Stimulated activated CD4-positive, alpha-beta T cell treated with anti-CD3 and anti-CD28 coated beads, Interleukin-1b, Interleukin-23, amount 100 ng/mL, for 1 hour (primary cell): Measurements from ENCODE around the gene B4GALT3.
"Not testable (repeated sequence)": the region's sequence is repeated elsewhere in the genome, so short reads cannot be mapped to it uniquely, and the experiment has no call there.

Experiments
- DNase-seq, 2 donors: peaks; one replicate each; pipeline ENCODE4 v3.0.0-alpha.2; 2020; ENCODE audit warnings: low read depth in 2 of 2

The B4GALT3 gene

DNA sequence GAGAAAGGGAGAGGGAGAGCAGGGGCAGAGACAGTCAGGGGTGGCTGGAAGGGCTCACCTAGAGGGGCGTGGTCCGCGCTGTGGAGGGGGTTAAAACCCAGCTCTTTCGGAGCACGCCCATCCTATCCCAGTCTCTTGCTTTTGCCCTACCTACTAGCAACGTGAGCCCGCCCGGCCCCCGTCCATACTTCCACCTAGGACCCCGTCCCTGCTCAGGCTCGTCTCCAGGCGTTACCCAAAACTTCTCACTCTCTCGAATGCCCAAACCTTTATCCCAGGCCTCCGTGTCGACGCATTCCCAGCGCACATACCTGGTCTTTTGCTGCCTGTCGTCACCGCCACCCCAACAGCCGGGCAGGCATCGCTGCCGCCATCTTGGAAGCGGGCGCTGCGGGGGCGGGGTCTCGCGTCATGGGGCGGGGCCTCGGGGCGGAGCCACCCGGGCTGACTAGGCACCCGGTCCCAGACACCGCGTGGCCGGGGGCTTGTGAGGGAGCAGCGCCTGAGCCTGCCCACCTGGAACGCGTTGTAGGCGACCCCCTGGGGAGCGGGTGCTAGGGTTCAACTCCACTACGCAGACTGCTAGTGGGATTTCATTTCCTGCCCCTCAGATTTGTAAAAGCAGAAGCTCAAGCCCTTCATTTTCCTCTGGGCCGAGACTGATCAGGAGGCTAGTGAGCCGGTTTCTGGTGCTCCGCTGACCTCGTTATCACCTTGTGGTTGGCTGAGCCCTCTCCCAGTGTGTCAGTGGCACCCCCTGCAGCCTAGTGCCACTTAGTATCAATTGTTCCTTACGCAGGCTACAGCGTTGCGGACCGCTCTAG, at the start of gene B4GALT3:
TSS of gene B4GALT3 (minus strand) at position 396 of the 824 bp plus-strand sequence. CDS start 1,447 bp downstream, outside the sequence.
- peak; percentile 85 to 99 for DNase-seq

DNA sequence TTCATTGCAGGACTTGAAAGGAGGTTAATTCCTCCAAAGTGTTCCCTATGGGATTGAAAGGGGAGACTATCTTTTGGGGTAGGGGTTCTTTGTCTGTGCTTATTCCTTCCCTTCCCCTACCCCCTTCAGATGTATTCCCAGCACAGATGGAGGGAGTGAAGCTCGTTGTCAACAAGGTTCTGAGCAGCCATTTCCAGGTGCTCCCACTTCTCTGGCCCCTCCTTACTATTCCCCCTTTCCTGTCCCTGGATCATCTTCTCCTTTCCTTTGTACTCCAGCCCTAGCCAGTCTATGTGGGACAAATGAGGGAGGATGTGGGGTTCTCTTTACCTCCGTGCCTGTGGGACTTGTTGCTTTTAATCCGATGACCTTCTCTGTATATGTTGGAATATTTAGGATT, 49.5 kb upstream of the B4GALT3 start:
- no peak for DNase-seq

DNA sequence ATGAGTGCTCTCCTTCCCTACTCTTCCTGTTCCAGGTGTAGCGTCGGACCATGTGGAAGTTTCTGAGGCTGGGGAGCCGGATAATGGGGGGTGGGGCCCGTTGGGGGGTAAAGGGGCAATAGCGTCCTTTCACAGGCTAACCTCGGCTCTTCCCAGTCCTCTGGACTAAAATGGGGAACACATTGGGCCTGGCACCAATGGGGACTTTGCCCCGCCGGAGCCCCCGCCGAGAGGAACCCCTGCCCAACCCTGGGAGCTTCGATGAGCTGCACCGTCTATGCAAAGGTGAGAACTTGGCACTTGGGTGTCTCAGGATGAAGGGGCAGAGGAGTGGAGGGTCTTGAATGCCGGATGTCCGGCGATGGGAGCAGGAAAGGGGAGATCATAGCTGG, 49.0 kb upstream of the B4GALT3 start:
- no peak for DNase-seq

DNA sequence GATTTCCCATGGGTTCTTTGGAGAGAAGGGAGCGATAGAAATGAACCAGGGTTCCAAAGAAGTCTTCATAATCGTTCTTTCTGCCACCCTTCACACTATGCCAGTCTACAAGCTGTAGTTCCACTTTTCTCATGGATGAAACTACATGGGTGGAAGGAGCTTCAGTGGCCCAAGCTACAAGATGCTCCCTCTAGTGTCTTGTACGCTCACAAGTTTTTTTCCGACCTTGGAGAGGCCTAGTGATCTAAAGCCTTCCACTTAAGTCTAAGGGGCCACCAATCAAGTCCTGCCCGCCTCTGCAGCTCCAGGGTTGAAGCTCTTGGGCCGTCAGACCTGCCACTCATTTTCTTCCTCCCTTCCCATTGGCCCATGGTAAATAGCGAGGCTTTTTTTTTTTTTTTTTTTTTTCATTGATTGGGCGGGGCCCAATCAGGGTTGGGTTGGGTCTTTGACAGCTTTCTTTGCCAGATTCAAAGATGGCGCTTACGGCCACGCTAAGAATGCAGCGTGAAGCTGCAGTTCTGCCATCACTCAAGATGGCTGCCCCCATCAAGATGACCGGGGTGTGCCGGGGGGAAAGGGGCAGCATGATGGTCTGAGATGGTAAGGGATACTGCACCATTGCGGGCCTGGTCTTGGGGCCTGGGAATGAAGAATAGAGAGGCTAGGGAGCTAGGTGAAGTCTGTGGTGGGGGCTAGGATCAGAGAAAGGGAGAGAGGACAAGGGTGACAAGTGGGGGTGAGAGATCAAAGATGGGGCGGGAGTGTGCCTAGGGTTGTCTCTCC, 48.4 kb upstream of the B4GALT3 start, which contains the start of gene TOMM40L:
TSS of gene TOMM40L (plus strand) at position 527 of the 786 bp plus-strand sequence. CDS start 430 bp downstream, outside the sequence.
- DNase-seq, result peak; percentile 63 to 80

DNA sequence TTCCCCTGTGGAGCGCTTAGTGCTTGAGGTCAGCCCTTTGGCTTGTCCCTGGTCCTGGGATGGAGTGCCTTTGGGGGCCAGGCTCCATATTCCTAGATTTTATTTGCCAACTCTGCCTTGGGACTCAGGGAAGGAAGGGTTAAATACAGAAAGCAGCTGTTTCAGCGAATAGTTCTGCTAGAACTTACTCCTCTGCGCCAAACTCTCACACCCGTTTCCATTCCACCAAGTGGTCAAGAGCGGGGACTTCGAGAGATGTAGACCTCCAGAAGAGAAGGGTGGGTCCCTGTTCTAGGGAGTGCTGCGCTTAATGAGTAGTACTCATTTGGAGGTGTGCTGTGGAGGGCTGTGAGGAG, 47.8 kb upstream of the B4GALT3 start:
- no peak for DNase-seq

DNA sequence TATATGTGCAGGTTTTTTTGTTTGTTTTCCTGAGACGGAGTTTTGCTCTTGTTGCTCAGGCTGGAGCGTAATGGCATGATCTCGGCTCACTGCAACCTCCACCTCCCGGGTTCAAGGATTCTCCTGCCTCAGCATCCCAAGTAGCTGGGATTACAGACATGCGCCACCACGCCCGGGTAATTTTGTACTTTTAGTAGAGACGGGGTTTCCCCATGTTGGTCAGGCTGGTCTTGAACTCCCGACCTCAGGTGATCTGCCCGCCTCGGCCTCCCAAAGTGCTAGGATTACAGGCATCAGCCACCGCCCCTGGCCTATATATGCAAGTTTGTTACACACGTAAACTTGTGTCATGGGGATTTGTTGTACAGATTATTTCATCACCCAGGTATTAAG, 47.4 kb upstream of the B4GALT3 start:
- not testable (repeated sequence) for DNase-seq

DNA sequence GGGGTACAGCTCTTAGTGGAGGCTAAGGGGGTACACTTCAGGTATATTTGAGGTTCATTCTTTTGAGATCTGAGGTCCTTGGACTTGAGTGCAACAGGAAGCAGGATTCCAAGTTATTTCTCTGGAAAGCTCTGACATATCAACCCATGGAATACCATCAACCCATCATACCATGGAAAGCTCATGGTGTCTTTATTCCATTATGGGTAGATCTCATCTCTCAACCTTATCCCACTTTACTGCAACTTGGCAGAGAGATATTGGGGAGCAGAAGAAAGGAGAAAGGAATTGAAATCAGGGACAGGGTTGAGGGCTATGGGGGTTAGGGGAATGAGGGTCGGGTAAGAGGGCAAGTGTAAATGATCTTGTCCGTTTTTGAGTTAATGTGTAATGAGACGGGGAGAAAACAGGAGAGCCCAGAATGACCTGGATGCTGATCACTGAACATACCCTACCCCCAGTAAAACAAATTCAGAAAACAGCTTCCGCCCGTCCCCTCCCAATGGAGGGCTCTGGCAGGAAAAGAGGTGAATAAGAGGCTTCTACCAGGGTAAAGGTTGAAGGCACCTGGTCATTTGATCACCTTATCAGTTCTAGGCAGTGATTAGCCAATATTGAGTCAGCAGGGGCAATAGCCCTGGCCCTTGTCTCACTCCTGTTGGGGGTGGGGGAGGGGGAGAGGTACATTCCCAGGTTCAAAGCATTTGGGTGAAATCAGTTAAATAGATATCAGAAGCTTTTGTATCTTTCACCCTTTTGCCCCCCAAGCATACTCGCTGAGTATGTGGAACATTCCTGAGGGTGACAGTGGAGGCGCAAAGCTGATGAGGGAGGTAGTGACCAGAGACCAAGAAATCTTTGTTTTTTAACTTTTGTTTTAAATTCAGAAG, 46.7 kb upstream of the B4GALT3 start:
- no peak for DNase-seq

DNA sequence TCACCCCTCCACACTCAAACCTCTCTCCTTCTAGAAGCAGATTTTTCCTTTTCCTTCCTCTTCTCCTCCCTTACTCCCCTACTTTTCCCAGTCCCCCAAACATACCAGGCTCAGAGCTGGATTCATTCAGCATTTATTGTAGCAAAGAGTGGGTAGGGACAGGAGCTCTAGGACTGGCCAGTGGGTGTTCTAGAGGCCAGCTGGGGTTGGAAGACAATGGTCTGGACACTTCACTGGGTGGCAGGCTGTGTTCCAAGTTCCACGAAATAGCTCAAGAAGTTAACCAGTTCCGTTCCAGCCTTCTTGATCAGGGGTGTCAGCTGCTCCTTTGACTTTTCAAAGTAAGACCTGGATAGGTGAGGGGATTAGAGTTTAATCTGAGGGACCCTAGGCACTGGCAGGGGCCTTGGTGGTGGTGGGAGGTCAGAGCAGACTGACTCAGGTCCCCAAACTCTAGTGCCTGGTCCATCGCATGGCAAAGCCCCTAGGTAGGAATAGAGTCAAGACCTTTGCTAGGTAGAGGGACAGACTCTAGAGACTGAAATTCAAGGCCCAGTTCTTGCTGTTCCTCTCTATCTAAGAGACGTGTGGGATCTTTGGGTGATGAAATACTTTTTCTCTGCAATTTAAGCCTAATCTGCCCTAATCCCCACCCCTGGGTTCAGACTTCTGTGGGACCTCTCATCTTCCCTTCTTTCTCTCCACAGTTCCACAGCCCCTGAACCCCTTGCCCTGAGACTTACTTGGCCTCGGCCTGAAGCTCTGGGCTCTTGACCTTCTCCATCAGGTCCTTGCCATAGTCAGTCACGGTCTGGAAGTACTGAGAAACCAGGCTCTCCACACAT, 45.1 kb upstream of the B4GALT3 start:
- no peak for DNase-seq

DNA sequence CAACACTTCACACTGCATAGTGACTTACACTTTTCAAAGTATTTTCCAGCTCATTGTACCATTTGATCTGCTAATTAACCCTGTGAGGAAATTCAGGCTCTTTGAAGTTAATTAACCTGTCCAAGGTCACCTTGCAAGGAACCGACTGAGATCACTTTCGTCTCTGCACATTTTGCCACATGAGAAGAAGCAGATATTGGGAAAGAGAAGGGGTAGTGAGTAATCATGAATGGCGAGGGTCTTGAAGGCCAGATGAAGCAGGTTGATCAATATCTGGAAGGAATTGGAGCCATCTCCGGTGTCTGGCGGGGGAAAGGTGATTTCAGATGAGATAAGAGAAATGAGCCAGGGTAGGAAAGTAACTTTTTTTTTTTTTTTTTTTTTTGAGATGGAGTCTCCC, 42.7 kb upstream of the B4GALT3 start:
- no peak for DNase-seq

DNA sequence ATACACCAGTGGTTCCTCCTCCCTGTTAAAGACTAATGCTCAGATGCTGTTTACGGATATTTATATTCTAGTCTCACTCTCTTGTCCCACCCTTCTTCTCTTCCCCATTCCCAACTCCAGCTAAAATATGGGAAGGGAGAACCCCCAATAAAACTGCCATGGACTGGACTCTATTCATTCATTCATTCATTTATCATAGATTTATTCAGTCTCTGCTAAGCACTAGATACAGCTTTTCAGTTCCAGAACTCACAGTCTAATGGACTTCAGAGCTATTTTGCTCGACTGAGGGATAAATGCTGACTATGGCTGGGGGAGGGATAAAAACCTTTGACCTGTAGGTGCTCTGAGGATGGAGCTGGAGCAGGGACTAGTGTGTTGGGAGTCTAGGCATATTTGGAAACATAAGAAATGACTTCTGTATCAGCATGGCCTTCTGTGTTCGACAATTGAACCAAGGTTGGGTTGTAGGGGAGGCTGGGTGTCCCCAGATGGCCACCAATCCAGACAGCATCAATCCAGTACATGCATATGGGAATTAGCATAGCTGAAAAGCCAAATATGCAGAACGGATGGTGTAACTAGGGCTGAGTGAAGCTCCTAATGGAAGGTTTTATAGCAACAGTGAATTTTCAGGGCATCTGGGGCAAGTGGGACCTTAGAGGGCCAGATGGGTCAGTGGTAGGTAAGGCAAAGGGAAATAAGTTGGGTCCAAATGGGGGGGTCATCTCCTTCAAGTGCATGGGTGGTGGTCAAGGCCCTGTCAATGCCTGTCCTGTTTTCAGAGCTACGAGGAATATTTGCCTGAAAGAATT, 42.0 kb upstream of the B4GALT3 start:
- no peak for DNase-seq

DNA sequence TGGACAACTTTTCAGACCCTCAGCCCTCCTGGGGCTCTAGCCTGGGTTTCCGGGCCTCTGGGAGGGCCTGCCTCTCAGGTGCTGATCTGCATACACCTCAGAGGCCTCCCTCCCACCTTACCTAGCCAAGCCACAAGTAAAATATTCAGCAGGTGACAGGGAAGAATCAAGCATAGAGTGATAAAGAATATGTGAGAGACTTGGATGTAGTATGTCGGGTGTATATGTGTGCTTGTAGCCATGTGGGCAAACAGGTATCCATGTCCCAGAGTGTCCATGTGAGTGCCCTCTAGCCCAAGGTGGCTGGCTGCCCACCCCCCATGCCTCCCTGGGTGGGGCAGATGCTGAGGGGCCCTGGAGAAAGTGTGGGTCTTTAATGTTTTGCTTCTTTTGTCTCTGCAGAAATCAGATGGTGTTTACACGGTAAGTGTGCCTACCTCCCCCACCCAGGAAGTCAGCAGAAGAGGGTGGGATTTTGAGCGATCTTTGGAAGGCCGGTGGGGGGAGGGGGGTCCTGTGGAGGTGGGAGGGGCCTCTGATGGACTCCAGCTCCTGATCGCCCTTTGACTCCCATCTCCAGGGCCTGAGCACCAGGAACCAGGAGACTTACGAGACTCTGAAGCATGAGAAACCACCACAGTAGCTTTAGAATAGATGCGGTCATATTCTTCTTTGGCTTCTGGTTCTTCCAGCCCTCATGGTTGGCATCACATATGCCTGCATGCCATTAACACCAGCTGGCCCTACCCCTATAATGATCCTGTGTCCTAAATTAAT, 41.2 kb upstream of the B4GALT3 start:
- DNase-seq, result no peak

DNA sequence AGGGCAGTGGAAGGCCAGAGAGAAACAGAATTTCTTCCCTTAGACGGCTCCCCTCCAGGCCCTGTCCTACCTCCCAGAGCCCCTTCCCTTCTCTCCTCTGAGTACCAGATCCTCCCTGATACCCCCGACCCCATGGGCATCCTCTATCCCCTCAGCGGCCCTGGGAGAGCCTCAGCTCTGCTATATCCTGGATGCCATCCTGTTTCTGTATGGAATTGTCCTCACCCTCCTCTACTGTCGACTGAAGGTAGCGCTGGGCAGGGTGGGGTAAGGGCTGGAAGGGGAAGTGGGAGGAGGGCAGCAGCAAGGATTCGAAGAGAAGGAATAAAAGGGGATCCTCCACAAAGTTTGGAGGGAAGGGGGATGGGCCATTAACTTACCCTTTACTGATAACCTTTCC, 40.5 kb upstream of the B4GALT3 start:
- DNase-seq, result no peak

DNA sequence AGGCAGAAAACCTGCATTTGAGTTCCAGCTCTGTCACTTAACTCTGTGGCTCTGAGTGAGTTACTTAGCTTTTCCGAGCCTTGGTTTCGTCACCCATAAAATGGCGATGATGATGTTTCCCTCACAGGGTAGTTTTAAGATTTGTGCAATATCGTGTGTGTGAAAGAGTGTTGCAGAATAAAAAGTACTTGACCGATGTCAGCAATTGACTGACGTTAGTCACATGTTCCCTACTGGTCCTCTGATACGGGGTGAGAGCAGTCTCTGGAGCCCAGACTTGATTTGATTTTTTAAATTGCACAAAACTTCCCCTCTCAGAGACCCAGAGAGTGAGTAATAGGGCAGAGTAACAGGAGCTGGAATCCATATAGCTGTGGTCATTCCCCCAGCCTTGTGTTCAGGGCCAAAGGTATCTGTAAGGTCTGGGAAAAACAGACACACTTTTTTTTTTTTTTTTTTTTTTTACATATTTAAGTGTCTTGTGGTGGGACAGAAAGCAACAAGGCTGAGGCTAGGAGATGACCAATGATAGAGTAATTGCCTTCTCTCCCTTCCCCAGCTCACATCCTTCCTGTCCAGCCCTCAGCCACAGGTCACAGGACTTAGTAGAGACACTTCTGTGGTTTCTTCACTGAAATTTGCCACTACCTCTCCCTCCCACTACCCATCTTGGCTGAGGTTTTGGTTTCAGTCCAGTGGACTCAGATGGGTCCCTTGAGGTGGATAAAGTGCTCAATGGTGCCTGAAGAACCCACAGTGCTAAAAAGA, 39.8 kb upstream of the B4GALT3 start:
- no peak for DNase-seq

DNA sequence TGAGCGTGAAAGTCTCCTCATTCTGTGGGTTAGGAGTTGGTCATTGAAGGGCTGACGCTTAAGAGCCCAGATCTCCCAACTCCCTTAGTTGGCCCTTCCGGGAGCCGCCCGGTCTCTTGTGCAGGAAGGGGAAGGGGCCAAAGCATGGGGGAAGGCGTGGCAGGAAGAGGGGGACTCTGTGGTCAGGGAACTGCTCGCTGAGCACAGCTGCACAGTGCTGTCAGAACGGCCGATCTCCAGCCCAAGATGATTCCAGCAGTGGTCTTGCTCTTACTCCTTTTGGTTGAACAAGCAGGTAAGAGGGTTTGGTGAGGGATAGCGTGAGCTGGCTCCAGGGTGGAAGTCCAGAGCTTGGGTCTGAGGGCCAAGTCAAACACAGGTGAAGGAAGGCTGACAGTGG, 37.8 kb upstream of the B4GALT3 start, which contains the start of gene FCER1G:
TSS of gene FCER1G (plus strand) at position 220 of the 400 bp plus-strand sequence. CDS start at position 247, 27 bp downstream.
- no peak for DNase-seq

DNA sequence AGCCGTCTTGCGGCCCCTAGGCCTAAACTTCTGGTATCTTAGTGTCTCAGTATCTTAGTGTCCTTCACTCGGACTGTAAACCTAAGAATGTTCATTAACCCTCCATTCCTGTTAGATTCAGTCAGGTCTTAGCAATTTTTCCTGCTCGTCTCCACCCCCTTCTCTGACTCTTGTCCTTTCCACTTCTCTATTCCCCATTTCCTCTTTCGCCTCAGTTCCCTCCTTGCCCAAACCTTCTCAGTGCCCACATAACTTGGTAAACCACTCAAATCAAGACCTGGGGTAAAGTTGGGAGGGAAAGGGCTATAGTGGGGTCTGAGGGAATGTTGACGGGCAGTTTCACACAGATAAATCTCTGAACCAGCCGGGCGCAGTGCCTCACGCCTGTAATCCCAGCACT, 37.1 kb upstream of the B4GALT3 start:
- DNase-seq, result no peak

DNA sequence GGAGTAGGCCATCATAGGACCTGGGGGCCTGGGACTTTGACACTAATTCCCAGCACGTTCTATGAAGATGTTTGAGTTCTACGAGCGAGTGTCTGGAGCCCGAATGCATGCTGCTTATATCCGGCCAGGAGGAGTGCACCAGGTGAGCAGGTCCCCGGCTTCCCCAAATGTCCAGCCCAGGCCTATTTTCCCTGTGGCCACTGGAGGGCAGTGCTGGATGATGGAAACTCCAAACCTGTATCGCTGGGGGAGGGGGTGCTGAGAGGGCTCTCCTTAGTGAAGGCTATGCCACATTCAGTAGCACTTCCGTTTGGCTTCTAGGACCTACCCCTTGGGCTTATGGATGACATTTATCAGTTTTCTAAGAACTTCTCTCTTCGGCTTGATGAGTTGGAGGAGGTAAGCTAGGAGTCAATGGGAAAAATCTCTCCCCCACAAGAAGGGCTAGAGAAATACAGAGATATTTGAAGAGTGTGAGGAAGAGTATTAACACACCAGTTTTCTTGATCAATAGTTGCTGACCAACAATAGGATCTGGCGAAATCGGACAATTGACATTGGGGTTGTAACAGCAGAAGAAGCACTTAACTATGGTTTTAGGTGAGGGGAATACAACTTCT, 32.6 kb upstream of the B4GALT3 start:
- peak in 1 of 2 donors; percentile 51 for DNase-seq

DNA sequence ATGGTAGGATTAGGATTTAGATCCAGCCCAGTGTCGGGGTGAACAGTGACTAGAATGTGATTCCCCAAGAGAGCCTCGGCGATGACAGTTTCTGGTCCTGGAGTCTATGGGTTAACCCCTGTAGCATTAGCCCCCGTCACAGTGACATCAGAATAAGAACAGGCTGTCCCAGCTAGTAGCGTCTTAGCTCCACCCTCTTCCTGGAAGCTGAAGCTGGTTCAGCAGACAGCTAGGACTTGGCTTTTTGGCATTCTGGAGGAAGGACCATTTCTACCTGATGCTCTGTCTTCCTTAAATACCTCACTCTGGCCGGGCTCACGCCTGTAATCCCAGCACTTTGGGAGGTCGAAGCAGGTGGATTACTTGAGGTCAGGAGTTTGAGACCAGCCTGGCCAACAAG, 29.9 kb upstream of the B4GALT3 start:
- no peak for DNase-seq
